Measurements from ENCODE around the gene VSX2.

The VSX2 gene

GRCh38 chr14:74238974-74239847, at the start of gene VSX2:
VSX2 (plus strand) TSS chr14:74239449; CDS start chr14:74239562, 113 bp downstream.
- TF ChIP-seq CTCF (IDR thresholded peaks at IDR 0.05; ENCODE audit: extremely low read depth, insufficient read depth, missing control alignments) = no peak
- no peak for DNase-seq (ENCODE audit: low spot score)
- in situ Hi-C loops (cut with MboI; ENCODE audit: low pct_unique_long_range_greater_than_20kb, low sequenced_read_pairs, unreplicated experiment) = no loop called here

GRCh38 chr14:74190927-74191575, 48.2 kb upstream of the VSX2 start:
- DNase-seq (ENCODE audit: low spot score) = no peak
- no peak for TF ChIP-seq CTCF (IDR thresholded peaks at IDR 0.05; ENCODE audit: extremely low read depth, insufficient read depth, missing control alignments)
- in situ Hi-C loops (cut with MboI; ENCODE audit: low pct_unique_long_range_greater_than_20kb, low sequenced_read_pairs, unreplicated experiment) = no loop called here

GRCh38 chr14:74194506-74195274, 44.6 kb upstream of the VSX2 start:
- no peak for TF ChIP-seq CTCF (IDR thresholded peaks at IDR 0.05; ENCODE audit: extremely low read depth, insufficient read depth, missing control alignments)
- DNase-seq (ENCODE audit: low spot score) = no peak
- in situ Hi-C loops (cut with MboI; ENCODE audit: low pct_unique_long_range_greater_than_20kb, low sequenced_read_pairs, unreplicated experiment) = no loop called here

- in situ Hi-C loops (cut with MboI; ENCODE audit: low pct_unique_long_range_greater_than_20kb, low sequenced_read_pairs, unreplicated experiment) = no loop called here
- no peak for DNase-seq (ENCODE audit: low spot score)
- no peak for TF ChIP-seq CTCF (IDR thresholded peaks at IDR 0.05; ENCODE audit: extremely low read depth, insufficient read depth, missing control alignments)
Measured at GRCh38 chr14:74195623-74196022, 43.6 kb upstream of the VSX2 start.

GRCh38 chr14:74198441-74199234, 40.6 kb upstream of the VSX2 start:
- in situ Hi-C loops (cut with MboI; ENCODE audit: low pct_unique_long_range_greater_than_20kb, low sequenced_read_pairs, unreplicated experiment) = no loop called here
- DNase-seq (ENCODE audit: low spot score) = no peak
- TF ChIP-seq CTCF (IDR thresholded peaks at IDR 0.05; ENCODE audit: extremely low read depth, insufficient read depth, missing control alignments) = no peak

- no peak for DNase-seq (ENCODE audit: low spot score)
- no peak for TF ChIP-seq CTCF (IDR thresholded peaks at IDR 0.05; ENCODE audit: extremely low read depth, insufficient read depth, missing control alignments)
- in situ Hi-C loops (cut with MboI; ENCODE audit: low pct_unique_long_range_greater_than_20kb, low sequenced_read_pairs, unreplicated experiment) = no loop called here
Measured at GRCh38 chr14:74202113-74202512, 37.1 kb upstream of the VSX2 start.

All from GM13977 (cell line).